Neural progenitor cell (in vitro differentiated cells): ENCODE measurements around the gene GNG12. TPM values are rescaled to one million over a fixed set of nuclear protein-coding genes. Genes with fewer than 3 reads are reported as not detected.

Experiments used
- DNase-seq: peaks from one replicate; pipeline ENCODE4 v3.0.0-alpha.2; 2016; ENCODE audit warnings: low spot score
- H2AFZ ChIP-seq: fragments of 200-600 bp; sonication (generic); replicated peaks from 2 replicates; pipeline ENCODE4 v1.6.1; 2016; ENCODE audit warnings: antibody characterized with exemption
- H3F3A ChIP-seq: fragments of 200-600 bp; sonication (generic); 2 replicates; pipeline ENCODE4 v1.6.1; 2016; ENCODE audit warnings: antibody characterized with exemption, low read depth
- H3K27ac ChIP-seq: fragments of 200-600 bp; sonication (generic); 2 replicates; pipeline ENCODE4 v1.5.1; 2016; ENCODE audit warnings: mild to moderate bottlenecking
- H3K27me3 ChIP-seq: fragments of 200-600 bp; sonication (generic); 2 replicates; pipeline ENCODE4 v1.6.1; 2016; ENCODE audit warnings: mild to moderate bottlenecking, moderate library complexity
- H3K36me3 ChIP-seq: fragments of 200-600 bp; sonication (generic); 2 replicates; pipeline ENCODE4 v1.5.1; 2016
- H3K4me1 ChIP-seq: fragments of 200-600 bp; sonication (generic); 2 replicates; pipeline ENCODE4 v1.6.1; 2016; ENCODE audit warnings: mixed run types
- H3K4me2 ChIP-seq: fragments of 200-600 bp; sonication (generic); 2 replicates; pipeline ENCODE4 v1.6.1; 2016
- H3K4me3 ChIP-seq: fragments of 200-600 bp; sonication (generic); 2 replicates; pipeline ENCODE4 v1.5.1; 2016
- H3K79me2 ChIP-seq: fragments of 200-600 bp; sonication (generic); 2 replicates; pipeline ENCODE4 v1.6.1; 2016; ENCODE audit warnings: low read depth
- H3K9ac ChIP-seq: fragments of 200-600 bp; sonication (generic); 2 replicates; pipeline ENCODE4 v1.6.1; 2016
- H3K9me3 ChIP-seq: fragments of 200-600 bp; sonication (generic); 2 replicates; pipeline ENCODE4 v1.5.1; 2016; ENCODE audit warnings: low read depth
- H4K20me1 ChIP-seq: fragments of 200-600 bp; sonication (generic); 2 replicates; pipeline ENCODE4 v1.6.1; 2016; ENCODE audit warnings: low read depth
- H3K27ac Mint-ChIP-seq: 3 replicates; pipeline ENCODE4 v1.8.0; 2021; ENCODE audit warnings: mixed read lengths
- H3K27me3 Mint-ChIP-seq: 2 replicates; pipeline ENCODE4 v1.8.0; 2022; ENCODE audit warnings: low read depth, mild to moderate bottlenecking, inconsistent platforms, moderate library complexity, mixed read lengths; ENCODE audit not compliant: insufficient read depth
- H3K36me3 Mint-ChIP-seq: 3 replicates; pipeline ENCODE4 v1.8.0; 2021; ENCODE audit warnings: mixed read lengths
- H3K4me1 Mint-ChIP-seq: 3 replicates; pipeline ENCODE4 v1.8.0; 2021; ENCODE audit warnings: mixed read lengths
- H3K4me3 Mint-ChIP-seq: 3 replicates; pipeline ENCODE4 v1.8.0; 2021; ENCODE audit warnings: mild to moderate bottlenecking, moderate library complexity, mixed read lengths
- H3K9me3 Mint-ChIP-seq: 3 replicates; pipeline ENCODE4 v1.8.0; 2020; ENCODE audit warnings: mixed read lengths
- CTCF ChIP-seq: fragments of 200-600 bp; sonication (generic); IDR thresholded peaks from 2 replicates; pipeline ENCODE4 v1.5.1; 2017; ENCODE audit warnings: antibody characterized with exemption, mild to moderate bottlenecking
- EZH2 ChIP-seq: fragments of 200-600 bp; sonication (generic); IDR thresholded peaks from 2 replicates; pipeline ENCODE4 v1.6.1; 2017; ENCODE audit warnings: antibody characterized with exemption, mild to moderate bottlenecking, moderate library complexity
- EZH2phosphoT487 ChIP-seq: fragments of 200-600 bp; sonication (generic); IDR thresholded peaks from 2 replicates; pipeline ENCODE4 v1.6.1; 2017; ENCODE audit warnings: antibody characterized with exemption
- total RNA-seq: library from RNA; depleted of rRNA; stranded (reverse); fragments of >200 nt; gene quantifications from 2 replicates; pipeline ENCODE4 v1.2.3, GENCODE V29; 2015; ENCODE audit warnings: low replicate concordance

Gene GNG12
- total RNA-seq, 1 donor from 2014 or later = 44.5 TPM

GRCh38 chr1:67675800-67676199 is 157.5 kb downstream of the GNG12 start:
- Histone ChIP-seq H3K4me3 (no peak overlapping the region), H3K27ac (no peak overlapping the region), H2AFZ (no peak overlapping the region), H3K4me2 (no peak overlapping the region), H3F3A (no peaks in the 10 kb centered on the region), H3K9me3 (no peaks in the 10 kb centered on the region), H3K27me3 (no peaks in the 10 kb centered on the region), H4K20me1 (no peaks in the 10 kb centered on the region), H3K79me2 (no peaks in the 10 kb centered on the region), H3K36me3 (no peaks in the 10 kb centered on the region), H3K9ac (no peak overlapping the region), H3K4me1 (peaks cover 7% of the 10 kb centered on the region)
- H3K4me3 Mint-ChIP-seq = no peak overlapping the region
- peaks cover 22% of the 10 kb centered on the region for H3K4me1 Mint-ChIP-seq
- H3K27me3 Mint-ChIP-seq = no peaks in the 10 kb centered on the region
- DNase-seq = no peak
- H3K27ac Mint-ChIP-seq = no peak overlapping the region
- no peaks in the 10 kb centered on the region for H3K9me3 Mint-ChIP-seq
- H3K36me3 Mint-ChIP-seq = no peaks in the 10 kb centered on the region
- TF ChIP-seq CTCF (no peak), EZH2 (no peak), EZH2phosphoT487 (no peak)

DNA sequence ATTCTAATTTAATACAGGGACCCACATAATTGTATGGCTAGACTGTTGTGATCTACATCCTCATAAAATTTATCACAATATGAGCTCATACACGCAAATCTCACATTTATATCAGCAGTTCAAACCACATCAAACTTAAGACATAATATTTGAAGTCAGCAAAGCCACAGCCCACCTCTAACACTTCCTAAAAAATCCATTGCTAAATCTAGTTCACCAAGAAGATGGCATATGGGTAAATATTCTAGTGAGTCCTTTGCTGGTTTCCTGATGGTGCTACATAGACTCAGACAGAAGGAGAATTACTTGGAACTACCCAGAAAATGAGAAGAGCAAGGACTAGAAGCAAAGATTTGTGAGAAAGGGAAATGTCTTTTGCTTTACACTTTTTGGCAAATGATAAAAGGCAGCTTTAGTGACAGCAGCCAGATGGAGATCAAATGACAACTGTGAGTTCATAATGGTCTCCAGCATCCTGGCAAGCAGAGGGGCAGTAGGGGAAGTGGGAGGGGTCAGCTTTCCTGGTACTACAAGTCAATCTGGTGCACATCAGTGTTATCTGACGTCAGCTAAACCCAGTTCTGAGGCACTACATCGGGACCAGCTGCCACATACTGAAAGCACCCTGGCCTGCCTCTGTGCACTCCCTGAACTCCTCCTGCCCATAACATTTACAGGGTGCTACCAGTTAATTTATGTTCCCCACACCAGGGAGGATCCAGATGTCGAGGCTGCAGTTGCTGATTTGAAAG is 158.8 kb downstream of the GNG12 start:
- Histone ChIP-seq H4K20me1 (no peaks in the 10 kb centered on the region), H3K27me3 (peaks cover 7% of the 10 kb centered on the region), H3K9me3 (no peaks in the 10 kb centered on the region), H3K9ac (no peak overlapping the region), H3K4me1 (peaks cover 7% of the 10 kb centered on the region), H3K79me2 (no peaks in the 10 kb centered on the region), H3K27ac (no peak overlapping the region), H2AFZ (peak overlapping the region; percentile 38), H3K36me3 (no peaks in the 10 kb centered on the region), H3K4me2 (no peak overlapping the region), H3K4me3 (no peak overlapping the region), H3F3A (no peaks in the 10 kb centered on the region)
- peaks cover 22% of the 10 kb centered on the region for H3K4me1 Mint-ChIP-seq
- no peak overlapping the region for H3K27ac Mint-ChIP-seq
- no peak overlapping the region for H3K4me3 Mint-ChIP-seq
- no peaks in the 10 kb centered on the region for H3K36me3 Mint-ChIP-seq
- H3K27me3 Mint-ChIP-seq = peaks cover 2% of the 10 kb centered on the region
- DNase-seq = peak; percentile 43
- TF ChIP-seq EZH2phosphoT487 (no peak), EZH2 (no peak), CTCF (no peak)
- no peaks in the 10 kb centered on the region for H3K9me3 Mint-ChIP-seq

DNA sequence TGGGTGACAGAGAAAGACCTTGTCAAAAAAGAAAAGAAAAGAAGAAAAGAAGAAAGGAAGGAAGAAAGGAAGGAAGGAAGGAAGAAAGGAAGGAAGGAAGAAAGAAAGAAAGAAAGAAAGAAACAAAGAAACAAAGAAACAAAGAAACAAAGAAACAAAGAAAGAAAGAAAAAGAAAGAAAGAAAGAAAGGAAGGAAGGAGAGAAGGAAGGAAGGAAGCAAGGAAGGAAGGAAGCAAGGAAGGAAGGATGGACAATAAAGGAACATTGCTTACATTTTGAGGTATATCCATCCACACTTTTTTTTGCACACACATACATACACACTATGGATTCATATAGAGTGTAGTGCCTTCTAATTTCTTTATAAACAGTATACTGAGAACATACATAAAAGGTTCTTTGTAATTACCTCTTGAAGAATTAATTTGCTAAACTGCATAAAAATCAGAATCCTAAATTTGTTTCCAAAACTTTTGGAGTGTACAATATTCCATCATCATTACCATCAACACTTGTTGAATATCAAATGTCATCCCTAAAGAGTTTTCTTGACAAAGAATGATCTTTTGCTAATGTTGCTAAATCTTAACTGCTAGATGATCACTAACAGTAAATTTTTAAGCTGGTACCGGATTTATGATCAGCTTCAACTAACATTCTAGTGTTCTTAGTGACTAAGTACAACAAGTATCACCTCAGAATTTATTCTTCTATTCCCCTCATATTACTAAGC is 159.6 kb downstream of the GNG12 start:
- Mint-ChIP-seq H3K27ac (no peak overlapping the region), H3K27me3 (peaks cover 5% of the 10 kb centered on the region), H3K36me3 (no peaks in the 10 kb centered on the region), H3K9me3 (no peaks in the 10 kb centered on the region), H3K4me3 (no peak overlapping the region), H3K4me1 (peaks cover 22% of the 10 kb centered on the region)
- H3K4me1 ChIP-seq = peaks cover 7% of the 10 kb centered on the region
- H3K9me3 ChIP-seq = no peaks in the 10 kb centered on the region
- H3K9ac ChIP-seq = no peak overlapping the region
- no peak overlapping the region for H3K4me3 ChIP-seq
- H4K20me1 ChIP-seq = no peaks in the 10 kb centered on the region
- DNase-seq = no peak
- no peak for TF ChIP-seq CTCF
- TF ChIP-seq EZH2 = no peak
- no peak for TF ChIP-seq EZH2phosphoT487
- no peaks in the 10 kb centered on the region for H3K36me3 ChIP-seq
- H2AFZ ChIP-seq = no peak overlapping the region
- peaks cover 7% of the 10 kb centered on the region for H3K27me3 ChIP-seq
- H3K79me2 ChIP-seq = no peaks in the 10 kb centered on the region
- H3F3A ChIP-seq = no peaks in the 10 kb centered on the region
- H3K27ac ChIP-seq = no peak overlapping the region
- H3K4me2 ChIP-seq = no peak overlapping the region
